ENCODE results near the gene ACTN1.

Gene ACTN1

GRCh38 chr14:68945585-68946488, 33.3 kb downstream of the ACTN1 start:
- TF ChIP-seq CTCF (IDR thresholded peaks at IDR 0.05) = no peak

- TF ChIP-seq CTCF (IDR thresholded peaks at IDR 0.05) = no peak
Observed at GRCh38 chr14:68945190-68945584, 33.9 kb downstream of the ACTN1 start.

- TF ChIP-seq CTCF (IDR thresholded peaks at IDR 0.05) = no peak
Observed at GRCh38 chr14:68944162-68944561, 34.9 kb downstream of the ACTN1 start.

GRCh38 chr14:68943107-68943506, 36.0 kb downstream of the ACTN1 start:
- TF ChIP-seq CTCF (IDR thresholded peaks at IDR 0.05) = no peak

GRCh38 chr14:68942296-68943035, 36.6 kb downstream of the ACTN1 start:
- TF ChIP-seq CTCF (IDR thresholded peaks at IDR 0.05) = no peak

GRCh38 chr14:68941820-68942219, 37.3 kb downstream of the ACTN1 start:
- TF ChIP-seq CTCF (IDR thresholded peaks at IDR 0.05) = no peak

GRCh38 chr14:68940614-68941185, 38.4 kb downstream of the ACTN1 start:
- no peak for TF ChIP-seq CTCF (IDR thresholded peaks at IDR 0.05)
